GM19035 (cell line): ENCODE measurements around the gene PIGS.
"Not testable (repeated sequence)": the region's sequence is repeated elsewhere in the genome, so short reads cannot be mapped to it uniquely, and the experiment has no call there.

Experiments
- ATAC-seq: cut with Tn5 transposase; IDR thresholded peaks from one replicate; pipeline ENCODE4 v1.9.1; 2021; ENCODE audit not compliant: unreplicated experiment

PIGS gene

DNA sequence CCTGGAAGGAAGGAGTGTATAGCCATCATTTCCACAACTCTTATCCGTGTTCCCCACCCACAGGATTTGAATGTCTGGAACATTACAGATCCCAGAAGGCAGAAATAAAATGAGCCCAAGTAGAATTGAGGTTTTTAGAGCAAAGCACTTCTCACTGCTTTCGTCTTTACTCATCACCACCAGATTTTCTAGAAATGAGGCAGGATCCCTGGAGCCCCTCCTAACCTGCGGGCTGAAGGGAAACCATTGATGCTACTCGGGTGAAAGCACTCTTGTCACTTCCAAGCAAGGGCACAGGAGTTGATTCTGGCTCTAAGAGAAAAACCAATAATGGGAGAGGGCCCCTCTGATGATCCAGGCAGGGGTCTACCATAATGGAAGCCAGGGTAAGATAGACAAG is 8.2 kb upstream of the PIGS start:
- ATAC-seq = no peak

DNA sequence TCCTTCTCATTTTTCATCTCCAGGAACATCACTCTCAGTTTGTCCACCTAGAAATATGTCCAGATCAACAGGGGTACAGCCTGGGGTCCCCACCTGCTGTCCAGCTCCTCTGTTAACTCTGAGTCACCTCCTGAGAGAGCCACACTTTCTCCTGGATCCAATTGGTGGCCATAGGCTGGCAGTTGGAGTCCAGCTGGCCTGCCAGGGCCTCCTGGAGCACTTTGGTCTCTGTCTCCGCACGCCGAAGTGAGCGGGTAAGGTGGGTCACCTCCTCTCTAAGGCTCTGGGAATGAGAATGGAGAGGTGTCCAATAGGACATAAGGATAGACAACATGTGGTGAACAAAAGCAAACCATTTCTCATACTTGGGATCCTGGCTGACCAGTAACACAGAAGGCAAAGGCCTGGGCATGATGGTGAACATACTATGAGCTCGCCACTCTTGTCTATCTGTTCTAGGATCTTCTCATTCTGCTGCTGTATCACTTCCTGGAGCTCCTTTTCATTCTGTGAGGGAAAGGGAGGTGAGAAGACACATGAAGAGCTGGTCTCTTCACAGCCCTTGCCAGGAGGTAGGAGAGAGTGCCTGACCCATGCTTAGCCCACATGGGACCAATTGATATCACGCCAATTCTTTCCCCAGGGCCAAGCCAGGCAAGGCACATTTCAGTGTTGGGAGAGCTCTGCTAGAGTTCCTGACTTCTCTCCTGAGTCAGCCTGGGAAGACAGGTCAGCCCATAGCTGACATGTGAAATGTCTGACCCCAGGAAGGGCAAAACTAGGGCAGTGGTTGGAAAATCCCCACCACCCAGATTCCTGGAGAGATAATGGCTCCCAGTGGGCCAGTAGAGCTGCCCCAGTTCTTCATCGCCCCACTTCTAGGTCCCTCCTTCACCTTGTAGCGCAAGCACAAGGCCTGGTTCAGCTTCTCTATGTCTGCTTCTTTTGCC is 7.2 kb upstream of the PIGS start:
- no peak for ATAC-seq

DNA sequence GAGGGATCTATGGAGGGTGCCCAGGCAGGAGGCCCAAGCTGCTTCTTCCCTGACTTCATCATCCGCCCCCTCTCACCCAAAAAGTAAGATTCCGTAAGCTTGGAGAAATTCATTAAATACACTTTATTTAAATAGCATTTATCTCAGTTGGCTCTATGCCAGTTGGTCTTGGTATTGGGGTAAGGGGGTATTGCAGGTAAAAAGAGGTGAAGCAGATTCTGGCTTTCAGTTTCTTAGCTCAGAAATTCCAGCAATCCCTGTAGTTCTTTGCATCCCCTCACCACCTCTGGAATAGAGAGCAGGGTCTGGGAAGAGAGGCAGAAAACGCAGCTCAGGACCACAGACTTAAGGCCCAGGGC is 6.1 kb upstream of the PIGS start:
- ATAC-seq = no peak

- ATAC-seq = peak; percentile 77
These were observed 5.6 kb upstream of the PIGS start, which contains the start of gene ALDOC for GRCh38 chr17:28576758-28577465. ALDOC (minus strand) TSS chr17:28576895; CDS start chr17:28575532, 1,363 bp downstream.

GRCh38 chr17:28576016-28576415 is 4.7 kb upstream of the PIGS start:
- not testable (repeated sequence) for ATAC-seq

DNA sequence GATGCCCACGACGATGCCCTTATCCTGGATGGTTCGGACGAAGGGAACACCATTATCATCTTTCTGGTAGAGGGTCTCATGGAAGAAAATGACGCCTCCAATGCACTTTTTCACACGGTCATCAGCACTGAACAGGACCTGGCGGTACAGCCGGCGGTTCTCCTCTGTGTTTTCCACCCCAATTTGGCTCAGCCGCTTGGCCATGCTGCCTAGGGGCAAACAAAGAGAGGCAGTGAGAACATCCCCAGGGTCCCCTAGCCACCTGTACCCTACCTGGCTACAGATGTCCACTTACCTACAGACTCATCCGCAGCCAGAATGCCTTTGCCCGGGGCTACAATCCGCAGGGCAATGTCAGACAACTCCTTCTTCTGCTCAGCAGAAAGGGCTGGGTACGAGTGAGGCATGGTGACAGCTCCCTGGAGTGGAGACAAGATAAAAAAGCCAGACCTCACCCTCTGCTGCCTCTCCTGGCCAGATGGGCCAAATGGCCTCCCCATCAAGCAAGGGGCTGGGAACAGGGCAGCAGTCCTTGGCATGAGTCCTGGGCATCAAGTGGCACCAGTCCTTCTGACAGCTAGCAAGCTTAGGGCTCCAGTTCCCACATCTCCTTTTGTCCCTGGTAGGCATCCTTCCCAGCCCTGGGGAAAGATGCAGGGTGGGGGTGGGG is 3.9 kb upstream of the PIGS start:
- no peak for ATAC-seq

DNA sequence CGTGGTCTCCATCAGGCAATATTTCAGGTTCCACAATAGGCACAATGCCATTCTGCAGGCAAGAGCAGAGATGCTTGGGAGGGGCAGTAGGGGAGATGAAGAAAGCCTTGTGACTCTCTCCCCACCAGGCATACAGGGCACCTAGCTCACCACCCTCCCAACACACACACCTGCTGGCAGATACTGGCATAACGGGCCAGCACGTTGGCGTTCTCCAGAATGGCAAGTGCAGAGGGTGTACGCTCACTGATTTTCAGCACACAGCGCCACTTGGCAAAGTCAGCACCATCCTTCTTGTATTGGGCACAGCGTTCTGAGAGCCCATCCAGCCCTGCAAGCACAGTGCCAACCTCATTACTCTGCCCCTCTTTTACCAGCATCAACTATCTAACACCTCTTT is 3.2 kb upstream of the PIGS start:
- no peak for ATAC-seq

DNA sequence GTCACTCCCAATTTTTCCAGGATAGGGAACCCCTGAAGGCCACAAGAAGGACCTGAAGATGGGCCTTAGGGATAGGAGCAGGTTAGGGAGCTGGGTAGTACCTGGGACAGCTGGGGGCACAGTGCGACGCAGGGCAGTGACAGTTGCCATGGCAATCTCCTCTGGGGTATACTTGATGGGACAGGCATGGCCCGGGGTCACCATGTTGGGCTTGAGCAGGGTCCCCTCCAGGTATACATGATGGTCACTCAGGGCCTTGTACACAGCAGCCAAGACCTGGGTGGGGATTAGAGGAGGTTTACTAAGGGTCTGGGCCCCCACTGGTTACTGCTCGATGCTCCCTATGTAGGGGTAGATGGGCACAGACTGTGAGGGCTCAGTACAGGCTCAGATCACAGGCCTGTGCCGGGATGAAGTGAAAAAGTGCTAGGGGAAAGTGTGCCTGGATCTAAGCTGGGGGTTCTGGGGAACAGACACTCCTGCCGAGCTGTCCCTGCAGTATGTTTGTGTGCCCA is 2.7 kb upstream of the PIGS start:
- ATAC-seq = no peak

GRCh38 chr17:28573521-28573920 is 2.2 kb upstream of the PIGS start:
- ATAC-seq = no peak

- no peak for ATAC-seq
These were observed 1.7 kb upstream of the PIGS start for GRCh38 chr17:28573040-28573380.

- ATAC-seq = no peak
These were observed 1.1 kb upstream of the PIGS start for GRCh38 chr17:28572259-28573039.

GRCh38 chr17:28570716-28571360 is 486 bp downstream of the PIGS start:
- ATAC-seq = peak; percentile 39

DNA sequence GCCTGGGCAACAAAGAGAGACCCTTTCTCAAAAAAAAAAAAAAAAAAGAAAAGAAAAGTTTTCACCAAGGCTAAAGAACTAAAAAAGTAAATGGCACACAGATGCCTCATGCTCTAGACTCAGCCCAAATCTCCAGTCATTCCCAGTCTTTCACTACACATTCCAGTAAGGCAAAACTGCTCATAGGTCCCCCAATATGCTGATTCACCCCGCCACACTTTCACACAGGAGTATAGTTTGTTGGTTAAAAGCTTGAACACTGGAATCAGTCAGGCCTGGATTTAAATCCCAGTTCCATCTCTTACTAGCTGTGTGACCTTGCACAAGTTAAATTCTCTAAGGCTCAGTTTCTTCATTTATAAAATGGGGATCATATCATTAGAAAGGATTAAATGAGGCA is 1.9 kb downstream of the PIGS start:
- ATAC-seq = no peak

GRCh38 chr17:28567604-28568003 is 3.7 kb downstream of the PIGS start:
- ATAC-seq = no peak

GRCh38 chr17:28563475-28563874 is 7.8 kb downstream of the PIGS start:
- ATAC-seq = no peak

GRCh38 chr17:28555022-28555421 is 16.3 kb downstream of the PIGS start:
- no peak for ATAC-seq

- ATAC-seq = no peak
These were observed 16.8 kb downstream of the PIGS start for GRCh38 chr17:28554565-28554964.

DNA sequence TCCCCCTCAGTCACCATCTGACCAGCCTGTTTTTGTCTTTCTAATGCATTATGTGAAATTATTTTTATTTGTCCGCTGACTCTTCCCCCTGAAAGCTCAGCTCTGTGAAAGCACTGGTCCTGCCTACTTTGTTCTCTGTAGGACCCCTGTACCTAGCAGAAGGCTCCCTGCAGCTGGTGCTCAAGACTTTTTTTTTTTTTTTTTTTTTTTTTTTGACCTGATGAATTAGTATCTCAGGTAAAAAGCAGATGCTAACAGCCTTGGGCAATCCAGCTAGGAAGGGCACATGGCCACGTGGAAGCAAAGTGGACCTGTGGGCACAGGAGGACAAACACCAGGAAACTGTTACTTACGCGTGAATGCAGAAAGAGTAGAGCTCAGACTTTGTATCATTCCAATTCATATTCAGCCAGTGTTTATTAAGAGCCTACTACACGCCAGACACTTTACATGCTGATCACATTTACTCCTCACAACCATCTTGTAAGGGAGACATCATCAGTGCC is 18.3 kb downstream of the PIGS start:
- ATAC-seq = no peak

GRCh38 chr17:28552176-28552999 is 18.9 kb downstream of the PIGS start, which contains the start of gene UNC119:
UNC119 (minus strand) TSS chr17:28552624; CDS start chr17:28552557, 67 bp downstream.
- peak; percentile 61 for ATAC-seq
